HepG2 (cell line): ENCODE measurements around the gene GP1BA. TPM values are rescaled to one million over a fixed set of nuclear protein-coding genes. Genes with fewer than 3 reads are reported as not detected.

Source experiments
- CC2D1A ChIP-seq: sonication (generic); formaldehyde crosslinking; IDR thresholded peaks from 2 replicates; pipeline ENCODE4 v1.8.1; 2023; ENCODE audit warnings: mild to moderate bottlenecking, missing genetic modification reagents
- CHCHD3 ChIP-seq: sonication (generic); formaldehyde crosslinking; IDR thresholded peaks from 2 replicates; pipeline ENCODE4 v1.8.0; 2022; ENCODE audit warnings: mild to moderate bottlenecking, missing genetic modification reagents, moderate library complexity
- E2F5 ChIP-seq: sonication (generic); formaldehyde crosslinking; conservative IDR thresholded peaks from 2 replicates; pipeline ENCODE4 v1.4.0; 2020; ENCODE audit warnings: missing genetic modification reagents
- HES4 ChIP-seq: sonication (generic); formaldehyde crosslinking; IDR thresholded peaks from 2 replicates; pipeline ENCODE4 v1.9.0; 2021; ENCODE audit warnings: mild to moderate bottlenecking, missing genetic modification reagents, borderline replicate concordance
- HHEX ChIP-seq: IDR thresholded peaks from 2 replicates; pipeline ENCODE4 v1.6.1; 2016; ENCODE audit warnings: control low read depth
- HNRNPK ChIP-seq: fragments of 200-400 bp; formaldehyde crosslinking; IDR thresholded peaks from 2 replicates; pipeline ENCODE4 v1.6.1; 2018; ENCODE audit warnings: low read length, low read depth, moderate library complexity, mild to moderate bottlenecking; ENCODE audit not compliant: poor library complexity, severe bottlenecking
- NONO ChIP-seq, 2 experiments: fragments of 450-650 bp in 1 of 2; sonication (generic) in 1 of 2; formaldehyde crosslinking in 1 of 2; IDR thresholded peaks in 1 of 2; conservative IDR thresholded peaks in 1 of 2; 2 replicates each; pipeline versions ENCODE4 v1.6.1 to v1.8.0; 2017 to 2022; ENCODE audit warnings: mild to moderate bottlenecking in 1 of 2, missing genetic modification reagents in 1 of 2, moderate library complexity in 1 of 2
- POLR2AphosphoS2 ChIP-seq: IDR thresholded peaks from 2 replicates; pipeline ENCODE4 v1.6.1; 2011; ENCODE audit warnings: low read depth, low read length, improper control_type of control experiment
- PREB ChIP-seq: sonication (generic); formaldehyde crosslinking; IDR thresholded peaks from 2 replicates; pipeline ENCODE4 v1.4.0; 2020; ENCODE audit warnings: missing genetic modification reagents
- SRSF9 ChIP-seq: fragments of 200-400 bp; formaldehyde crosslinking; IDR thresholded peaks from 2 replicates; pipeline ENCODE4 v1.6.1; 2018; ENCODE audit warnings: borderline replicate concordance, mild to moderate bottlenecking, low read depth, low read length; ENCODE audit not compliant: insufficient read depth, poor library complexity, severe bottlenecking
- ZFP37 ChIP-seq: sonication (generic); formaldehyde crosslinking; IDR thresholded peaks from 2 replicates; pipeline ENCODE4 v1.4.0; 2020; ENCODE audit warnings: missing genetic modification reagents, borderline replicate concordance
- ZFY ChIP-seq: sonication (generic); formaldehyde crosslinking; IDR thresholded peaks from 2 replicates; pipeline ENCODE4 v1.4.0; 2020; ENCODE audit warnings: missing genetic modification reagents
- ZNF331 ChIP-seq: sonication (generic); formaldehyde crosslinking; IDR thresholded peaks from 2 replicates; pipeline ENCODE4 v1.4.0; 2020; ENCODE audit warnings: missing genetic modification reagents
- ZNF850 ChIP-seq: sonication (generic); formaldehyde crosslinking; conservative IDR thresholded peaks from 2 replicates; pipeline ENCODE4 v1.9.0; 2021; ENCODE audit warnings: mild to moderate bottlenecking, missing genetic modification reagents
- polyA plus RNA-seq, 8 experiments: library from polyadenylated mRNA; depleted of rRNA in 3 of 8; stranded (reverse) in 7 of 8; unstranded in 1 of 8; fragments of >200 nt; fragmentation: Illumina TruSeq in 4 of 8; extraction: Trizol in 4 of 8; gene quantifications; 2 replicates each; pipeline versions ENCODE4 v1.2.1 to v1.2.3, GENCODE V29; 2011 to 2016; ENCODE audit warnings: low read depth in 4 of 8, missing spikeins in 1 of 8, mixed read lengths in 1 of 8; ENCODE audit not compliant: insufficient read depth in 1 of 8
- total RNA-seq, 5 experiments: library from RNA; depleted of rRNA; stranded (reverse); fragments of >200 nt; fragmentation: Illumina TruSeq; extraction: Trizol; gene quantifications; 2 replicates each; pipeline ENCODE4 v1.2.3, GENCODE V29; 2016; ENCODE audit warnings: low read depth in 1 of 5
- TF ChIP-seq, protein P1 (sequence below): IDR thresholded peaks from 2 replicates; pipeline ENCODE4 v1.6.1; 2016; ENCODE audit warnings: missing compliant biosample characterization, missing genetic modification reagents, borderline replicate concordance
- TF ChIP-seq, protein P2 (sequence below): sonication (generic); formaldehyde crosslinking; IDR thresholded peaks from 2 replicates; pipeline ENCODE4 v1.5.0; 2020; ENCODE audit warnings: mild to moderate bottlenecking, missing genetic modification reagents, borderline replicate concordance
- TF ChIP-seq, protein P3 (sequence below): sonication (generic); formaldehyde crosslinking; IDR thresholded peaks from 2 replicates; pipeline ENCODE4 v1.8.1; 2022; ENCODE audit warnings: low read depth, mild to moderate bottlenecking, missing genetic modification reagents

GP1BA gene
- total and polyA plus RNA-seq, 2 of the 13 experiments (the other 11 are each of a cell fraction or from before 2014, with no cell fraction given) = not detected

GRCh38 chr17:4934173-4934979 is 2.3 kb downstream of the GP1BA start (continued):
- TF ChIP-seq ZFY (CRISPR knock-in tag) (peak; percentile 47; the same call in 1 of the 2 replicates), PREB (CRISPR knock-in tag) (no peak), ZNF850 (no peak), CHCHD3 (CRISPR knock-in tag) (no peak), HNRNPK (no peak), ZFP37 (CRISPR knock-in tag) (no peak), E2F5 (no peak), SRSF9 (no peak), NONO (IDR thresholded peaks at IDR 0.05) (no peak), NONO (CRISPR knock-in tag; conservative IDR thresholded peaks at IDR 0.05) (peak; percentile 36; the same call in 1 of the 2 replicates), HES4 (CRISPR knock-in tag) (no peak), ZNF331 (CRISPR knock-in tag) (0 out of 2 replicates have a peak, but pooled peaks have one; percentile 38), POLR2AphosphoS2 (no peak), CC2D1A (CRISPR knock-in tag) (no peak), HHEX (CRISPR knock-in tag) (no peak)
- TF ChIP-seq, protein P1, sequence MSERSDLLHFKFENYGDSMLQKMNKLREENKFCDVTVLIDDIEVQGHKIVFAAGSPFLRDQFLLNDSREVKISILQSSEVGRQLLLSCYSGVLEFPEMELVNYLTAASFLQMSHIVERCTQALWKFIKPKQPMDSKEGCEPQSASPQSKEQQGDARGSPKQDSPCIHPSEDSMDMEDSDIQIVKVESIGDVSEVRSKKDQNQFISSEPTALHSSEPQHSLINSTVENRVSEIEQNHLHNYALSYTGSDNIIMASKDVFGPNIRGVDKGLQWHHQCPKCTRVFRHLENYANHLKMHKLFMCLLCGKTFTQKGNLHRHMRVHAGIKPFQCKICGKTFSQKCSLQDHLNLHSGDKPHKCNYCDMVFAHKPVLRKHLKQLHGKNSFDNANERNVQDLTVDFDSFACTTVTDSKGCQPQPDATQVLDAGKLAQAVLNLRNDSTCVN = no peak
- TF ChIP-seq, protein P2, sequence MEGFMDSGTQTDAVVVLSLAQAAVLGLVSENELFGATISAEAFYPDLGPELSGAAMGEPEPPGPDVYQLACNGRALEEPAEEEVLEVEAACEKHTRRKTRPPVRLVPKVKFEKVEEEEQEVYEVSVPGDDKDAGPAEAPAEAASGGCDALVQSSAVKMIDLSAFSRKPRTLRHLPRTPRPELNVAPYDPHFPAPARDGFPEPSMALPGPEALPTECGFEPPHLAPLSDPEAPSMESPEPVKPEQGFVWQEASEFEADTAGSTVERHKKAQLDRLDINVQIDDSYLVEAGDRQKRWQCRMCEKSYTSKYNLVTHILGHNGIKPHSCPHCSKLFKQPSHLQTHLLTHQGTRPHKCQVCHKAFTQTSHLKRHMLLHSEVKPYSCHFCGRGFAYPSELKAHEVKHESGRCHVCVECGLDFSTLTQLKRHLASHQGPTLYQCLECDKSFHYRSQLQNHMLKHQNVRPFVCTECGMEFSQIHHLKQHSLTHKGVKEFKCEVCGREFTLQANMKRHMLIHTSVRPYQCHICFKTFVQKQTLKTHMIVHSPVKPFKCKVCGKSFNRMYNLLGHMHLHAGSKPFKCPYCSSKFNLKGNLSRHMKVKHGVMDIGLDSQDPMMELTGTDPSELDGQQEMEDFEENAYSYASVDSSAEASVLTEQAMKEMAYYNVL = peak; percentile 33; the same call in 1 of the 2 replicates
- TF ChIP-seq, protein P3, sequence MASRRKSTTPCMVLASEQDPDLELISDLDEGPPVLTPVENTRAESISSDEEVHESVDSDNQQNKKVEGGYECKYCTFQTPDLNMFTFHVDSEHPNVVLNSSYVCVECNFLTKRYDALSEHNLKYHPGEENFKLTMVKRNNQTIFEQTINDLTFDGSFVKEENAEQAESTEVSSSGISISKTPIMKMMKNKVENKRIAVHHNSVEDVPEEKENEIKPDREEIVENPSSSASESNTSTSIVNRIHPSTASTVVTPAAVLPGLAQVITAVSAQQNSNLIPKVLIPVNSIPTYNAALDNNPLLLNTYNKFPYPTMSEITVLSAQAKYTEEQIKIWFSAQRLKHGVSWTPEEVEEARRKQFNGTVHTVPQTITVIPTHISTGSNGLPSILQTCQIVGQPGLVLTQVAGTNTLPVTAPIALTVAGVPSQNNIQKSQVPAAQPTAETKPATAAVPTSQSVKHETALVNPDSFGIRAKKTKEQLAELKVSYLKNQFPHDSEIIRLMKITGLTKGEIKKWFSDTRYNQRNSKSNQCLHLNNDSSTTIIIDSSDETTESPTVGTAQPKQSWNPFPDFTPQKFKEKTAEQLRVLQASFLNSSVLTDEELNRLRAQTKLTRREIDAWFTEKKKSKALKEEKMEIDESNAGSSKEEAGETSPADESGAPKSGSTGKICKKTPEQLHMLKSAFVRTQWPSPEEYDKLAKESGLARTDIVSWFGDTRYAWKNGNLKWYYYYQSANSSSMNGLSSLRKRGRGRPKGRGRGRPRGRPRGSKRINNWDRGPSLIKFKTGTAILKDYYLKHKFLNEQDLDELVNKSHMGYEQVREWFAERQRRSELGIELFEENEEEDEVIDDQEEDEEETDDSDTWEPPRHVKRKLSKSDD = no peak
